KG1 (cell line): ENCODE data around the gene HES1.
"Not testable (repeated sequence)": the region's sequence is repeated elsewhere in the genome, so short reads cannot be mapped to it uniquely, and the experiment has no call there.

ENCODE experiments used
- DNase-seq: peaks from one replicate; lab custom pipeline; 2025; lab: John Stamatoyannopoulos, UW

Gene HES1

GRCh38 chr3:194128202-194128918, 7.6 kb upstream of the HES1 start:
- DNase-seq: no peak

GRCh38 chr3:194128919-194129295, 7.0 kb upstream of the HES1 start:
- DNase-seq: not testable (repeated sequence)

GRCh38 chr3:194129581-194130133, 6.3 kb upstream of the HES1 start:
- DNase-seq: no peak

GRCh38 chr3:194130188-194130587, 5.8 kb upstream of the HES1 start:
- no peak for DNase-seq

GRCh38 chr3:194130807-194131589, 5.0 kb upstream of the HES1 start:
- DNase-seq: no peak

- DNase-seq: no peak
Measured at GRCh38 chr3:194132465-194133286, 3.3 kb upstream of the HES1 start.

GRCh38 chr3:194133661-194134230, 2.2 kb upstream of the HES1 start:
- no peak for DNase-seq

- peak; percentile 56 for DNase-seq
Measured at GRCh38 chr3:194134231-194134756, 1.7 kb upstream of the HES1 start.

GRCh38 chr3:194134757-194135515, 1.0 kb upstream of the HES1 start:
- peak; percentile 87 for DNase-seq

DNA sequence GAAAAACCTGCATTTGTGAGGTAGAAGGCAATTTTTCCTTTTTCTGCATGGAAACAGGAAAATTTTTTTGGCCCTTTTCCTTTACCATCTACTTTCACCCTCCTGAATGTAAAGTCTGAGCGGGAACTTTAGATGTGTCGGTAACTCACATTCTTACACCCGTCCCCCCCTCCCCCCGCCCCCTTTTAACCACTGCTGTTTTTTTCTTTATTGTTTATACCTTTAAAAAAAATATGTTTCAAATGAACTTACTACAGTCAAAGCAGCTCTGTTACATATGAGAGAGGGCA, 487 bp upstream of the HES1 start:
- DNase-seq: no peak

GRCh38 chr3:194136519-194137007, 615 bp downstream of the HES1 start:
- no peak for DNase-seq

- no peak for DNase-seq
Measured at GRCh38 chr3:194137008-194137505, 1.1 kb downstream of the HES1 start.

GRCh38 chr3:194137506-194138474, 1.8 kb downstream of the HES1 start:
- DNase-seq: no peak

- DNase-seq: no peak
Measured at GRCh38 chr3:194138732-194139070, 2.8 kb downstream of the HES1 start.

- DNase-seq: peak; percentile 23
Measured at GRCh38 chr3:194139071-194139813, 3.3 kb downstream of the HES1 start.

DNA sequence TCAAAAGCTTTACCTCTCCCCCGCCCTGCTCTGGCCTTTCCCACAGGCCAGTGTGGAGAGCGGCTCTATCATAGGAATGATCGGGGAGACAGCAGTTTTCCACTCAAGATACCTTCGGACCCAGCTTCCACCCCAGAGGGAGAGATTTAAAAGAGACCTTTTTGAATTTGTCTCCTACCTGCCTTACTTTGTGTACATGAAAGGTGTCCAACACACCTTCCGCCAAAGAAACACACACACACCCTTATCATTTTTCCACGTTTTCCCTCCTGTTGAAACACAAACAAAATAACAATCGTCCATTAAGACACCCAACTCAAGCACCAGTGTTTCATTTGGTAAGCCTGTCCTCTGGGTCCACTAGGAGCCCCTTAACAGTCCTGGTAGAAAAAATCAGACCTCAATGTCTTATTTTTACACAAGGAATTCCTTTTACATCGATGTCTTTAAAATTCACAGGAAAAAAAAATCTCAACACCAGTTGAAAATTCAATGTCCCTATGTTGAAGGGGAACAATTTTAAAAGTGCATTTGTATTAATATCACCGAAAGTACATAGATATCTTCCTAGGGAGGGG, 4.0 kb downstream of the HES1 start:
- DNase-seq: no peak

DNA sequence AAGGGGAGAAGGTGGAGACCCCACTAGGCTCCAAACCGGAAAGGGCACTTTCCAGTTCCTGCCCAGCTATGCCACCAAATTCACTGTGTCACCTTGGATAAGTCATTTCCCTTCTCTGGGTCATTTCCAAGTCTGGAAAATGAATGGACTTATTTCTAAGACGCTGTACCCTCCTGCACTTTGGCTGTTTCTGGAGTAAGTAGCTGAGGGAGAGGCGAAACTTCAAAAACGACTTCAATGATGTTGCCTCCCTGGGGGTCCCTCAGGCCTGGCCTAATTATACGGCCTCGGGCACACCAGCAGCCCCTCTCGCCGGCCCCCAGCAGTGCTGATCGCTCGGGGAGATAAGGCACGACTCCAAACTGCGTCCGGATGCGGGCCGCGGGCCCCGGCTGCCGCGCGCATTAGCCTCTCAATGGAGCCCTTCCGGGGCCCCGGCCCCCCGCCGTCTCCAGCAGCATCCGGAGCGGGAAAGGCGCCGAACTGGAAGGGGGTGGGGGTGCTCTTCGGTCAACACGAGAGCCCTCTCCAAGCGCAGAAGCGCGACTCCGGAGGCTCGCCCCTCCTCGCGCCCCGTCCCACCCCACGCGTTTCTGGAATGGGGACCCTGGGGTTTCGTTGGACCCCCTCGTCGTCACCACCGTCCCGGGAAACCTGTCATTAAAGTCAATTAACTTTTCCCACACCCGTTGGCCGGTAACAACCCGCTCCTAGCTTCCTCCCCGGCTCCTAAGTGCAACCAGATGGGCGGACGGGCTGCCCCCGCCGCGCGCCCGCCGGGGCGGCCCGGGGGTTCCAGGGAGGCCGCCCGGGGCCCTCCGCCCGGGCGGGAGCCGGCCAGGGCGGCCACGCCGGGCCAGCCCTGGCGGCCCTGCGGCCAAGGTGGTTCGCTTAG, 4.8 kb downstream of the HES1 start:
- DNase-seq: peak; percentile 59
